Natural killer cell (primary cell): Measurements from ENCODE around the gene TNXB. TPM values are rescaled to one million over a fixed set of nuclear protein-coding genes. Genes with fewer than 3 reads are reported as not detected.

Experiments used
- ATAC-seq, 3 donors: fragments of 150-1000 bp in 2 of 3; fragments of 200-7000 bp in 1 of 3; cut with Tn5 transposase; 1 replicate in 1 of 3; 2 replicates in 2 of 3; pipeline ENCODE4 v1.10.0; 2021; ENCODE audit warnings: mild to moderate bottlenecking in 2 of 3, moderate library complexity in 2 of 3
- DNase-seq, 2 donors: peaks; one replicate each; pipeline versions ENCODE4 v3.0.0 to v3.0.0-alpha.2; 2013 to 2021; ENCODE audit warnings: mixed read lengths in 1 of 2
- H3K27ac ChIP-seq: one replicate; pipeline ENCODE4 v1.5.1; 2013; ENCODE audit warnings: mild to moderate bottlenecking, low read length
- H3K27me3 ChIP-seq: one replicate; pipeline ENCODE4 v1.6.1; 2013; ENCODE audit warnings: low read length; ENCODE audit not compliant: control insufficient read depth, insufficient read depth
- H3K36me3 ChIP-seq: one replicate; pipeline ENCODE4 v1.6.1; 2013; ENCODE audit warnings: low read length; ENCODE audit not compliant: control insufficient read depth, insufficient read depth
- H3K4me1 ChIP-seq: one replicate; pipeline ENCODE4 v1.6.1; 2013; ENCODE audit warnings: low read length; ENCODE audit not compliant: control insufficient read depth, insufficient read depth
- H3K4me3 ChIP-seq: one replicate; pipeline ENCODE4 v1.5.1; 2013; ENCODE audit warnings: low read length
- H3K9me3 ChIP-seq: one replicate; pipeline ENCODE4 v1.6.1; 2013; ENCODE audit warnings: low read length; ENCODE audit not compliant: control insufficient read depth, insufficient read depth
- H3K27ac Mint-ChIP-seq, 2 donors: one replicate each; pipeline ENCODE4 v1.8.0; 2022; ENCODE audit warnings: mild to moderate bottlenecking in 2 of 2, mixed read lengths in 2 of 2, moderate library complexity in 1 of 2
- H3K27me3 Mint-ChIP-seq, 2 donors: one replicate each; pipeline ENCODE4 v1.8.0; 2022; ENCODE audit warnings: low read depth in 2 of 2, mixed read lengths in 2 of 2
- H3K36me3 Mint-ChIP-seq: one replicate; pipeline ENCODE4 v1.8.0; 2022; ENCODE audit warnings: mixed read lengths
- H3K4me1 Mint-ChIP-seq, 2 donors: one replicate each; pipeline ENCODE4 v1.8.0; 2022; ENCODE audit warnings: mixed read lengths in 2 of 2
- H3K4me3 Mint-ChIP-seq: one replicate; pipeline ENCODE4 v1.8.0; 2022; ENCODE audit warnings: mild to moderate bottlenecking, moderate library complexity, mixed read lengths
- H3K9me3 Mint-ChIP-seq, 2 donors: one replicate each; pipeline ENCODE4 v1.8.0; 2022; ENCODE audit warnings: mixed read lengths in 2 of 2
- CTCF ChIP-seq: fragments of 200-600 bp; IDR thresholded peaks from one replicate; pipeline ENCODE4 v1.8.0; 2022; ENCODE audit warnings: antibody characterized with exemption
- WGBS: methylation state at CpG from one replicate; pipeline ENCODE4 v1.1.7; 2013; ENCODE audit warnings: missing lambda C conversion rate; ENCODE audit not compliant: insufficient coverage; 5-methylcytosine and 5-hydroxymethylcytosine counted together
- intact Hi-C: fragments of 100-400 bp; cut with micrococcal nuclease; formaldehyde crosslinking; loops from one replicate; pipeline ENCODE4 v1.14.2; 2022
- total RNA-seq, 4 donors: library from RNA; stranded (reverse); fragments of 120-200 nt in 1 of 4; gene quantifications; one replicate each; pipeline versions ENCODE4 v1.2.3 to v1.2.4, GENCODE V29; 2013 to 2022

TNXB gene
- total RNA-seq, 3 donors from 2014 or later (not counting 1 experiment from before 2014, with no cell fraction given), result 11.7 to 15.2 (median 13.5) TPM

- Mint-ChIP-seq H3K9me3 (no peaks in the 10 kb centered on the region), H3K4me1 (peaks cover 33 to 56% of the 10 kb centered on the region in 2 donors), H3K36me3 (peaks cover 7% of the 10 kb centered on the region), H3K27ac (no peak overlapping the region), H3K27me3 (no peaks in the 10 kb centered on the region), H3K4me3 (no peak overlapping the region)
- TF ChIP-seq CTCF, result no peak
- ATAC-seq (no peak), DNase-seq (no peak)
- Histone ChIP-seq H3K4me3 (no peak overlapping the region), H3K9me3 (no peaks in the 10 kb centered on the region), H3K27ac (no peak overlapping the region), H3K27me3 (no peaks in the 10 kb centered on the region), H3K4me1 (peaks cover 18% of the 10 kb centered on the region), H3K36me3 (peaks cover 42% of the 10 kb centered on the region)
- intact Hi-C loops, result no loop called here
- 97% methylated on average over 4 of the region's 4 CpGs for WGBS
Observed at GRCh38 chr6:32123681-32124080, 14.5 kb upstream of the TNXB start.

- H3K4me1 Mint-ChIP-seq, result peaks cover 9 to 29% of the 10 kb centered on the region in 2 donors
- TF ChIP-seq CTCF, result no peak
- H3K27me3 Mint-ChIP-seq, result no peaks in the 10 kb centered on the region
- no peaks in the 10 kb centered on the region for H3K27me3 ChIP-seq
- H3K4me3 Mint-ChIP-seq, result no peak overlapping the region
- H3K9me3 ChIP-seq, result no peaks in the 10 kb centered on the region
- no peak overlapping the region for H3K4me3 ChIP-seq
- no peak overlapping the region for H3K27ac ChIP-seq
- intact Hi-C loops, result no loop called here
- peaks cover 67% of the 10 kb centered on the region for H3K36me3 ChIP-seq
- no peaks in the 10 kb centered on the region for H3K4me1 ChIP-seq
- H3K27ac Mint-ChIP-seq, result no peak overlapping the region
- H3K36me3 Mint-ChIP-seq, result peaks cover under 1% of the 10 kb centered on the region
- no peak for DNase-seq
- 98% methylated on average over 12 of the region's 12 CpGs for WGBS
- no peak for ATAC-seq
- no peaks in the 10 kb centered on the region for H3K9me3 Mint-ChIP-seq
Observed at GRCh38 chr6:32120573-32121059, 11.5 kb upstream of the TNXB start.

- Mint-ChIP-seq H3K4me3 (no peak overlapping the region), H3K9me3 (no peaks in the 10 kb centered on the region), H3K27ac (peak overlapping the region; percentile 41 to 51), H3K27me3 (no peaks in the 10 kb centered on the region), H3K4me1 (peaks cover under 1 to 22% of the 10 kb centered on the region in 2 donors), H3K36me3 (no peaks in the 10 kb centered on the region)
- Histone ChIP-seq H3K9me3 (no peaks in the 10 kb centered on the region), H3K36me3 (peaks cover 60% of the 10 kb centered on the region), H3K4me3 (no peak overlapping the region), H3K27me3 (no peaks in the 10 kb centered on the region), H3K4me1 (no peaks in the 10 kb centered on the region), H3K27ac (no peak overlapping the region)
- 40% methylated on average over 16 of the region's 17 CpGs for WGBS
- TF ChIP-seq CTCF, result peak; percentile 79
- intact Hi-C loops, result loop anchor here (1.0 to 2.0 kb wide), 2 partner anchors 35 to 126 kb away; partner anchors contain the start of gene PPT2
- peak; percentile 64 to 79 for DNase-seq
- ATAC-seq, result peak; percentile 83 to 93 (median 92)
Observed at GRCh38 chr6:32118782-32119628, 9.9 kb upstream of the TNXB start.
